Heart right ventricle (tissue), 16 donors: Measurements from ENCODE around the gene TEX26. TPM values are rescaled to one million over a fixed set of nuclear protein-coding genes. Genes with fewer than 3 reads are reported as not detected.

ENCODE experiments used
- ATAC-seq, 8 donors: fragments of 200-7000 bp; cut with Tn5 transposase; one replicate each; pipeline ENCODE4 v1.9.1; 2020; ENCODE audit warnings: mild to moderate bottlenecking in 8 of 8, moderate library complexity in 8 of 8, moderate number of reproducible peaks in 1 of 8
- DNase-seq, 2 donors: peaks; one replicate each; pipeline ENCODE4 v3.0.0-alpha.2; 2020
- H3K27ac ChIP-seq, 10 donors: fragments of 200-600 bp; sonication (generic) in 2 of 10; one replicate each; pipeline versions ENCODE4 v1.5.0 to v1.8.0; 2020 to 2022; ENCODE audit warnings: mild to moderate bottlenecking in 3 of 10
- H3K27me3 ChIP-seq, 7 donors: fragments of 200-600 bp; one replicate each; pipeline ENCODE4 v1.8.0; 2021 to 2022; ENCODE audit warnings: mild to moderate bottlenecking in 2 of 7
- H3K36me3 ChIP-seq, 9 donors: fragments of 200-600 bp; sonication (generic) in 1 of 9; one replicate each; pipeline versions ENCODE4 v1.5.0 to v1.8.0; 2020 to 2022; ENCODE audit warnings: mild to moderate bottlenecking in 2 of 9
- H3K4me1 ChIP-seq, 9 donors: fragments of 200-600 bp; sonication (generic) in 1 of 9; one replicate each; pipeline versions ENCODE4 v1.5.0 to v1.8.0; 2020 to 2022; ENCODE audit warnings: mild to moderate bottlenecking in 4 of 9
- H3K4me3 ChIP-seq, 10 donors: fragments of 200-600 bp; sonication (generic) in 2 of 10; one replicate each; pipeline versions ENCODE4 v1.5.0 to v1.8.0; 2020 to 2022; ENCODE audit warnings: mild to moderate bottlenecking in 7 of 10, moderate library complexity in 2 of 10
- H3K9me3 ChIP-seq, 11 donors: fragments of 200-600 bp in 10 of 11; sonication (generic) in 2 of 11; one replicate each; pipeline versions ENCODE4 v1.5.0 to v1.8.0; 2013 to 2022; ENCODE audit warnings: mild to moderate bottlenecking in 2 of 11, control low read depth in 1 of 11, moderate library complexity in 1 of 11
- CTCF ChIP-seq, 9 donors: fragments of 200-600 bp; sonication (generic) in 2 of 9; IDR thresholded peaks; one replicate each; pipeline versions ENCODE4 v1.5.0 to v1.8.0; 2021 to 2022; ENCODE audit warnings: antibody characterized with exemption in 9 of 9, mild to moderate bottlenecking in 5 of 9, moderate library complexity in 1 of 9
- WGBS, 2 donors: extraction: QIAGEN DNeasy Blood & Tissue Kit; methylation state at CpG; one replicate each; pipeline ENCODE4 v1.1.7; 2013; ENCODE audit warnings: inconsistent platforms in 1 of 2; 5-methylcytosine and 5-hydroxymethylcytosine counted together
- intact Hi-C, 10 donors: fragments of 100-400 bp; cut with DNase I; formaldehyde crosslinking; loops; one replicate each; pipeline versions ENCODE4 v1.11.1 to v1.14.2; 2022
- polyA plus RNA-seq, 2 donors: library from polyadenylated mRNA; stranded (reverse); fragments of 200-250 nt; gene quantifications; one replicate each; pipeline ENCODE4 v1.2.3, GENCODE V29; 2013
- total RNA-seq, 10 donors: library from RNA; stranded (reverse); fragmentation: NEBNext Ultra II Directional in 3 of 10; extraction: Animal tissue kit (Norgen Biotek cat#: 25700) in 3 of 10; gene quantifications; one replicate each; pipeline versions ENCODE4 v1.2.1 to v1.2.4, GENCODE V29; 2021 to 2023
- donor health status: Arrhythmogenic right ventricular cardiomyopathy.
- donor health status: ischemic (EF 13 %, LVEDD 7.1; RV severe dilation, severe dysfunction).
- donor health status: healthy with polysubstance abuse.
- donor health status: DM: no; HTN: yes; CAD: no.
- donor health status: DM: no; HTN: no; CAD: no.
- donor health status: ischemic (EF 25% LVEDD 6.9; RV normal size, moderate dysfunction).
- donor health status: ischemic (EF 25% LVEDD 5.7; RV mildly dilated, moderate dysfunction).
- donor health status: healthy.
- donor health status: DM: yes; HTN: yes; CAD: no.
- donor health status: Ischemic cardiomyopathy.
- donor health status: ischemic (EF 35%, LVEDD 5.7; RV mildly dilated, moderate dysfunction).
- donor health status: nonischemic (EF 11% LVEDD 7.7; RV severe dilation, severe dysfunction).
- donor health status: DM: yes; HTN: yes; CAD: no.
- donor health status: PGD.
- donor health status: ischemic (EF 29% LVEDD 5.4; RV normal size, mild dysfunction).
- donor health status: nonischemic (EF 23%, LVEDD 6.1; RV moderate dilation, normal function).

The TEX26 gene
- total and polyA plus RNA-seq, 12 donors: not detected

DNA sequence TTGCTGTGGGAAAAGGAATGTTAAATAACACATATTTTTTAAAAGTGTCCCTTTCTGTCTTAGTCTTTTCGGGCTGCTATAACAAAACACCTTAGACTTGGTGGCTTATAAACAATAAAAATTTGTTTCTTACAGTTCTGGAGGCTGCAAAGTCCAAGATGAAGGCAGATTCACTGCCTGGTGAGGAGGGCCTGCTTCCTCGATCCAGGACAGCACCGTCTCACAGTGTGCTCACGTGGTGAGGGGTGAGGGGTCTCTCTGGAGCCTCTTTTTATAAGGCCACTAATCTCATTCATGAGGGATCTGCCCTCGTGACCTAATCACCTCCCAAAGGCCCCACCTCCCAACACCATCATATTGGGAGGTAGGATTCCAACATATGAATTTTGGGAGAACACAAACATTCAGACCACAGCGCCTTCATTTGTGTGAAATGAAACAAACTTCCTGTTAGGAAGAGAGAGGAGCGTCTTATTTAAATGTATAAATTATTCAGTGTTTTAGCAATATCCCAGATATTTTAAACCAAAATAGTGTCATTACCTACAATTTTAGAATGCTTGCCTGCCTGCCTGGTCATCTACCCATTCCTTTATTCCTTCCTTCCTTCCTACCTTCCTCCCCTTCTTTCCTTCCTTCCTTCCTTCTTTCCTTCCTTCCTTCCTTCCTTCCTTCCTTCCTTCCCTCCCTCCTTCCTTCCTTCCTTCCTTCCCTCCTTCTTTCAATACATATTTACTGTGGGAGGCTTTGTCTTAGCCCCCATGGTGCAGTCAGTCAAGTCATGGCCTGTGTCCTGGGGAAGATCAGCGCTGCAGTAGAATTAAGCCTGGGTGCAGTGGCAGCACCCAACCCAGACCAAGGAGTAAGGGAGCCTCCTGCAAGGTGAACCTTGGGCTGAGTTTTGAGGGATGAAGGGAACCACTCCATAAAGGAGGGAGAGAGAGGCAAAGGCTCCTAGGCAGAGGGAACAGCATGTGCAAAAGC, 84.2 kb downstream of the TEX26 start:
- WGBS, 2 donors: 86 to 87% methylated on average over 8 of the region's 8 CpGs
- Histone ChIP-seq H3K36me3 (no peaks in the 10 kb centered on the region), H3K4me1 (no peaks in the 10 kb centered on the region), H3K4me3 (no peak overlapping the region), H3K9me3 (peaks cover 0 to 8% (median 0%) of the 10 kb centered on the region in 11 donors), H3K27ac (no peak overlapping the region), H3K27me3 (peaks cover 0 to 11% (median 0%) of the 10 kb centered on the region in 7 donors)
- no peak for TF ChIP-seq CTCF (IDR thresholded peaks at IDR 0.05)
- ATAC-seq (no peak), DNase-seq (no peak)
- intact Hi-C loops: no loop called here

- peaks cover 0 to 16% (median 0%) of the 10 kb centered on the region in 7 donors for H3K27me3 ChIP-seq
- no peak overlapping the region for H3K4me3 ChIP-seq
- H3K9me3 ChIP-seq: peaks cover 0 to 8% (median 0%) of the 10 kb centered on the region in 11 donors
- no peak overlapping the region for H3K27ac ChIP-seq
- no peak for DNase-seq
- no peak for ATAC-seq
- H3K4me1 ChIP-seq: peaks cover 0 to 9% (median 0%) of the 10 kb centered on the region in 9 donors
- 89 to 93% methylated on average over 3 of the region's 3 CpGs for WGBS, 2 donors
- intact Hi-C loops: no loop called here
- no peak for TF ChIP-seq CTCF (IDR thresholded peaks at IDR 0.05)
- no peaks in the 10 kb centered on the region for H3K36me3 ChIP-seq
Observed at GRCh38 chr13:31018511-31018910, 86.1 kb downstream of the TEX26 start.

DNA sequence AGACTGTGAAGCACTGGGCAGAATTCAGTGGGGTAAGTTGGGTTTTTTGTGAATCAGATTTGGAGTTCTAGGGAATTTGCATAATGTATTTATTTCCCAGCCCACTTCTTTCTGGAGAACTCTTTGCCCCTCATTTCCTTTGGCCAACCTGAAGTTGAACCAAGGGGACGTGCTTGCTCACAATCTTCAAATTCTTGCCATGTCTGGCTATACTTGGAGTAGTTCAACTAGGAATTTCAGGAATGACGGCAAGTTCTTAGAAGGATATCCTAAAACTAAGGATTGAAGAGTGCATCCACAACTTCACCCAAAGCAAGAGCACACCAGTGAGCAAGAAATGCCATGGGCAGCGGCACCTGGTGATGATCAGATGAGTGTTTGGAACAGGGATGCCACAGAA, 88.5 kb downstream of the TEX26 start:
- peaks cover 0 to 8% (median 0%) of the 10 kb centered on the region in 11 donors for H3K9me3 ChIP-seq
- WGBS, 2 donors: 71 to 73% methylated on average over 3 of the region's 3 CpGs
- H3K27me3 ChIP-seq: peaks cover 0 to 17% (median 0%) of the 10 kb centered on the region in 7 donors
- TF ChIP-seq CTCF (IDR thresholded peaks at IDR 0.05): no peak
- no peak overlapping the region for H3K27ac ChIP-seq
- intact Hi-C loops: no loop called here
- ATAC-seq (no peak), DNase-seq (no peak)
- H3K4me1 ChIP-seq: peaks cover 0 to 10% (median 0%) of the 10 kb centered on the region in 9 donors
- H3K36me3 ChIP-seq: no peaks in the 10 kb centered on the region
- H3K4me3 ChIP-seq: no peak overlapping the region

GRCh38 chr13:31022288-31022895, 89.9 kb downstream of the TEX26 start:
- intact Hi-C loops: no loop called here
- Histone ChIP-seq H3K4me1 (peaks cover 0 to 10% (median 0%) of the 10 kb centered on the region in 9 donors), H3K27me3 (peaks cover 0 to 17% (median 0%) of the 10 kb centered on the region in 7 donors), H3K9me3 (peaks cover 0 to 8% (median 0%) of the 10 kb centered on the region in 11 donors), H3K4me3 (no peak overlapping the region), H3K27ac (no peak overlapping the region), H3K36me3 (no peaks in the 10 kb centered on the region)
- ATAC-seq: no peak
- no peak for DNase-seq
- WGBS, 2 donors: 48 to 60% methylated on average over 13 of the region's 13 CpGs
- no peak for TF ChIP-seq CTCF (IDR thresholded peaks at IDR 0.05)
